Measurements from ENCODE around the gene CBX8. TPM values are rescaled to one million over a fixed set of nuclear protein-coding genes. Genes with fewer than 3 reads are reported as not detected.

CBX8 gene
- total RNA-seq, 1 donor from 2014 or later: 6.1 TPM

DNA sequence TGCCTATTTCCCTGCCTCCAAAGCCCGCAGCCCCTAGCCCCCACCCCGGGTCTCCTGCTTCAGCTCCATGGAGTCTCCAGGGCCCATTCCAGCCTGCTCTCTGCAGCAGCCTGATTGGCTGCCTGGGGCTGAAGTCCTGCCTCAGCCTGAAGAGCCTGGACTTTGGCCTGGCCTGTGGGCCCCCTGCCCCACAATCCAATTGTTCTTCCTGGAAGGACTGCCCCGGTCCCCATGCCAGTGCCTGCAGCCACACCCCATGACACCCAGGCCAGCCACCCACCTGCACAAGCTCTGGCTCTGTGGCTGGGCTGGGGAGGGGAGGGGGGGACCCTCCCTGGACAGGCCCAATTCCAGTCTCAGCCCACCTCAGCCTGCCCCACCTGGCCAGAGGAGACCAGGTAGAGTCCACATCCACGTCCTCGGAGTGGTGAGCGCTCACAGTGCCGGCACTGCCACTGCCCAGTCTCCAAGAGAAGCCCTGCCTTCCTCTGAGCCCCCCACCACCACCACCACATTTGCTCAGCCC is 53.9 kb downstream of the CBX8 start:
- no peaks in the 10 kb centered on the region for H3K9me3 Mint-ChIP-seq (ENCODE audit: low read depth)
- no peak overlapping the region for H3K4me3 Mint-ChIP-seq (ENCODE audit: unreplicated experiment)
- DNase-seq (ENCODE audit: low spot score): no peak
- H3K27me3 Mint-ChIP-seq (ENCODE audit: low read depth): peaks cover 35% of the 10 kb centered on the region
- no peak overlapping the region for H3K27ac Mint-ChIP-seq (ENCODE audit: unreplicated experiment)
- peaks cover 21% of the 10 kb centered on the region for H3K4me1 Mint-ChIP-seq (ENCODE audit: low read depth)
- TF ChIP-seq, protein P1, sequence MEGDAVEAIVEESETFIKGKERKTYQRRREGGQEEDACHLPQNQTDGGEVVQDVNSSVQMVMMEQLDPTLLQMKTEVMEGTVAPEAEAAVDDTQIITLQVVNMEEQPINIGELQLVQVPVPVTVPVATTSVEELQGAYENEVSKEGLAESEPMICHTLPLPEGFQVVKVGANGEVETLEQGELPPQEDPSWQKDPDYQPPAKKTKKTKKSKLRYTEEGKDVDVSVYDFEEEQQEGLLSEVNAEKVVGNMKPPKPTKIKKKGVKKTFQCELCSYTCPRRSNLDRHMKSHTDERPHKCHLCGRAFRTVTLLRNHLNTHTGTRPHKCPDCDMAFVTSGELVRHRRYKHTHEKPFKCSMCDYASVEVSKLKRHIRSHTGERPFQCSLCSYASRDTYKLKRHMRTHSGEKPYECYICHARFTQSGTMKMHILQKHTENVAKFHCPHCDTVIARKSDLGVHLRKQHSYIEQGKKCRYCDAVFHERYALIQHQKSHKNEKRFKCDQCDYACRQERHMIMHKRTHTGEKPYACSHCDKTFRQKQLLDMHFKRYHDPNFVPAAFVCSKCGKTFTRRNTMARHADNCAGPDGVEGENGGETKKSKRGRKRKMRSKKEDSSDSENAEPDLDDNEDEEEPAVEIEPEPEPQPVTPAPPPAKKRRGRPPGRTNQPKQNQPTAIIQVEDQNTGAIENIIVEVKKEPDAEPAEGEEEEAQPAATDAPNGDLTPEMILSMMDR (IDR thresholded peaks at IDR 0.05): no peak
- H3K36me3 Mint-ChIP-seq (ENCODE audit: low read depth): no peaks in the 10 kb centered on the region

DNA sequence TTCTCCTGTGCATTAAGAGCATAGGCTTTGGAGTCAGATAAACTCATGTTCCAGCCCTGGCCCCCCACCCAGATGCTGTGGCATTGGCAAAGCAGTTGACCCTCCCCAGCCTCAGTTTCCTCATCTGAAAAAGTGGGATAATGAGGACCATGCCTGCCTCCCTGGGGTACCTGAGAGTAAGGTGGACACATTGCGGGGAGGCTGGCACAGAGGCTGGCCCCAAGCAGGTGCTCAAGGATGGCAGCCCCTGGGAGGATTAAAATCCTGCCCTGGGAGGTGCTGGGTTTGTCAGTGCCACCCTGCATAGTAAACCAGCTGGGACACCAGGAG is 54.3 kb downstream of the CBX8 start:
- no peak overlapping the region for H3K4me3 Mint-ChIP-seq (ENCODE audit: unreplicated experiment)
- no peaks in the 10 kb centered on the region for H3K36me3 Mint-ChIP-seq (ENCODE audit: low read depth)
- no peak overlapping the region for H3K27ac Mint-ChIP-seq (ENCODE audit: unreplicated experiment)
- H3K27me3 Mint-ChIP-seq (ENCODE audit: low read depth): peaks cover 31% of the 10 kb centered on the region
- H3K9me3 Mint-ChIP-seq (ENCODE audit: low read depth): no peaks in the 10 kb centered on the region
- DNase-seq (ENCODE audit: low spot score): no peak
- TF ChIP-seq, protein P1 (IDR thresholded peaks at IDR 0.05): no peak
- peaks cover 17% of the 10 kb centered on the region for H3K4me1 Mint-ChIP-seq (ENCODE audit: low read depth)

Other genes starting within 250 kb of the CBX8 start
- not detected in 3 replicates for gene RBFOX3, start 186.0 kb downstream of the CBX8 start, total RNA-seq
- gene ENPP7, start 66.1 kb downstream of the CBX8 start, total RNA-seq: not detected in 3 replicates
- gene CBX2, start 18.9 kb downstream of the CBX8 start, total RNA-seq: 4.1 to 11.8 TPM (median 4.9 TPM) in 3 replicates
- gene CBX4, start 42.4 kb upstream of the CBX8 start, total RNA-seq: 26.7 to 27.2 TPM (median 26.8 TPM) in 3 replicates
- gene TBC1D16, start 238.8 kb upstream of the CBX8 start, total RNA-seq: 51.4 to 72.7 TPM (median 55.4 TPM) in 3 replicates
- gene CCDC40, start 239.6 kb upstream of the CBX8 start, total RNA-seq: 5.8 to 11.8 TPM (median 6.5 TPM) in 3 replicates